NCI-H2081 (cell line): ENCODE data around the gene ACTL9.
"Not testable (repeated sequence)": the region's sequence is repeated elsewhere in the genome, so short reads cannot be mapped to it uniquely, and the experiment has no call there.

ENCODE experiments used
- DNase-seq, 2 experiments: peaks; one replicate each; lab custom pipeline; 2025; lab: John Stamatoyannopoulos, UW

ACTL9 gene, protein sequence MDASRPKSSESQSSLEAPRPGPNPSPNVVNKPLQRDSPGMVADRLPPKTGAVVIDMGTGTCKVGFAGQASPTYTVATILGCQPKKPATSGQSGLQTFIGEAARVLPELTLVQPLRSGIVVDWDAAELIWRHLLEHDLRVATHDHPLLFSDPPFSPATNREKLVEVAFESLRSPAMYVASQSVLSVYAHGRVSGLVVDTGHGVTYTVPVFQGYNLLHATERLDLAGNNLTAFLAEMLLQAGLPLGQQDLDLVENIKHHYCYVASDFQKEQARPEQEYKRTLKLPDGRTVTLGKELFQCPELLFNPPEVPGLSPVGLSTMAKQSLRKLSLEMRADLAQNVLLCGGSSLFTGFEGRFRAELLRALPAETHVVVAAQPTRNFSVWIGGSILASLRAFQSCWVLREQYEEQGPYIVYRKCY

DNA sequence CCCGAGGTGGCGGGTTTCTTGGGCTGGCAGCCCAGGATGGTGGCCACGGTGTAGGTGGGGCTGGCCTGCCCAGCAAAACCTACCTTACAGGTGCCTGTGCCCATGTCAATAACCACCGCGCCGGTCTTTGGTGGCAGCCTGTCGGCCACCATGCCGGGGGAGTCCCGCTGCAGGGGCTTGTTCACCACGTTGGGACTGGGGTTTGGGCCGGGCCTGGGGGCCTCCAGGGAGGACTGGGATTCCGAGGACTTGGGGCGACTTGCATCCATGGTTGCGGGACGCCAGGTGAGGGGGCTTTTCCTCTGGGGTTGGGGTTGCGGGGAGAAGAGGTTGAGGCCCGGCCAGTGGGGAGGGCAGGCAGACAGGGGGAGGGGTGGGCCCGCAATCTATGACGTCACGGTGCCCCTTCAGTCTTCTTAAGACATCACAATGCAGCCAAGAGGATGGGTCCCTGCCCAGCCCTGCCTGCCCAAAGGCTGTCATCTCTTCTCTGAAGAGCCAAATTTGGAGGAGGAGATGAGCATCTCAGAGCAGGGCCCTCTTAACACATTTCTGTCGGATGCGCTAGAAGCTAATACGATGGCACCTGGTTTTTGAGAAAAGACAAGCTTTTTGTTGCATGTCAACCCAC lies at the start of gene ACTL9:
Gene ACTL9, minus strand, starts transcription at position 363 of the 631 bp plus-strand sequence. Its CDS starts 94 bp downstream, at position 269.
- no peak for DNase-seq

DNA sequence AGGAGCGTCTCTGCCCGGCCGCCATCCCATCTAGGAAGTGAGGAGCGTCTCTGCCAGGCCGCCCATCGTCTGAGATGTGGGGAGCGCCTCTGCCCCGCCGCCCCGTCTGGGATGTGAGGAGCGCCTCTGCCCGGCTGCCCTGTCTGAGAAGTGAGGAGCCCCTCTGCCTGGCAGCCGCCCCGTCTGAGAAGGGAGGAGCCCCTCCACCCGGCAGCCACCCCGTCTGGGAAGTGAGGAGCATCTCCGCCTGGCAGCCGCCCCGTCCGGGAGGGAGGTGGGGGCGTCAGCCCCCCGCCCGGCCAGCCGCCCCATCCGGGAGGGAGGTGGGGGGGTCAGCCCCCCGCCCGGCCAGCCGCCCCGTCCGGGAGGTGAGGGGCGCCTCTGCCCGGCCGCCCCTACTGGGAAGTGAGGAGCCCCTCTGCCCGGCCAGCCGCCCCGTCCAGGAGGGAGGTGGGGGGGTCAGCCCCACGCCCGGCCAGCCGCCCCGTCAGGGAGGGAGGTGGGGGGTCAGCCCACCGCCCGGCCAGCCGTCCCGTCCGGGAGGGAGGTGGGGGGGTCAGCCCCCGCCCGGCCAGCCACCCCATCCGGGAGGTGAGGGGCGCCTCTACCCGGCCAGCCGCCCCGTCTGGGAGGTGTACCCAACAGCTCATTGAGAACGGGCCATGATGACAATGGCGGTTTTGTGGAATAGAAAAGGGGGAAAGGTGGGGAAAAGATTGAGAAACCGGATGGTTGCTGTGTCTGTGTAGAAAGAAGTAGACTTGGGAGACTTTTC lies 40.9 kb upstream of the ACTL9 start:
- DNase-seq, result not testable (repeated sequence)

DNA sequence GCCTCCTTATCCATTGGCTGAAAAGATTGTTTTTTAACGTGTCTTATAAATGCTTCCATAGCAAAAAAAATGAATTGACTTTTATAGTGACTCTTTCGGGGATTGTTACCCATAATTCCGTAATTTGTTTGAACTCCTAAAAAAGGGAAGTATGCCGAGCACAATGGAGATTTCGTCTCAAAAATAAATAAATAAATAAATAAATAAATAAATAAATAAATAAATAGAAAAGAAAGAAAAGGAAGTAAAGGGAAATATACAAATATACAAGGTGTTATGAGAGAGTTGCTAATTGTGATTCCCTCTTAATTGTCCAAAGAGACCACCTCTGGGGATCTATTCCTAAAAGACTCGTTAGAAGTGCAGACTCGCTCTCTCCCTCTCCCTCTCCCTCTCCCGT lies 39.8 kb upstream of the ACTL9 start:
- DNase-seq, result no peak

DNA sequence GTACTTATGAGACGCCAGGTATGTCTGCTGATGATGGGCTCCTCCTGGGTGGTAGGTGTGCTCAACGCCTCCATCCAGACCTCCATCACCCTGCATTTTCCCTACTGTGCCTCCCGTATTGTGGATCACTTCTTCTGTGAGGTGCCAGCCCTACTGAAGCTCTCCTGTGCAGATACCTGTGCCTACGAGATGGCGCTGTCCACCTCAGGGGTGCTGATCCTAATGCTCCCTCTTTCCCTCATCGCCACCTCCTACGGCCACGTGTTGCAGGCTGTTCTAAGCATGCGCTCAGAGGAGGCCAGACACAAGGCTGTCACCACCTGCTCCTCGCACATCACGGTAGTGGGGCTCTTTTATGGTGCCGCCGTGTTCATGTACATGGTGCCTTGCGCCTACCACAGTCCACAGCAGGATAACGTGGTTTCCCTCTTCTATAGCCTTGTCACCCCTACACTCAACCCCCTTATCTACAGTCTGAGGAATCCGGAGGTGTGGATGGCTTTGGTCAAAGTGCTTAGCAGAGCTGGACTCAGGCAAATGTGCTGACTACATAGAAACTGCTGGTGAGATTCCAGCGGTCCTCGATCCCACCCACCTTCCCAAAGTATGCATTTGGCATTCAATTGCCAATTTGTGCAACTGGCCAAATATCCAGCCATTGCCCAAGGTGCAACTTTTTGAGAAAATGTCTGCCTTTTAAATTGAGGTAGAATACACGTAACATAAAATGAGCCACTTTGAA lies 33.0 kb upstream of the ACTL9 start:
- no peak for DNase-seq

DNA sequence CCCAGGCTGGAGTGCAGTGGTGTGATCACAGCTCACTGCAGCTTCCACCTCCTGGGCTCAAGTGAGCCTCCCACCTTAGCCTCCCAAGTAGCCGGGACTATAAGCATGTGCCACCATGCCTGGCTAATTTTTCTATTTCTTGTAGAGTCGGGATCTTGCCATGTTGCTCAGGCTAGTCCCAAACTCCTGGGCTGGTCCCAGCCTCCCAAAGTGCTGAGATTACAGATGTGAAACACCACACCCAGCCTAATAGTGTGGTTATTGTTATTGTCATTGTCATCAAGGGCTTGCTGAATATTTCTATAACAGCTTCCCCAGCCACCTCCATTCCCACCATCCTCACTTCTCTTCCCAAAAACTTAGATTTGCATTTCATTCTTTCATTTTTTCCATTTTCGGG lies 25.7 kb upstream of the ACTL9 start:
- no peak for DNase-seq

DNA sequence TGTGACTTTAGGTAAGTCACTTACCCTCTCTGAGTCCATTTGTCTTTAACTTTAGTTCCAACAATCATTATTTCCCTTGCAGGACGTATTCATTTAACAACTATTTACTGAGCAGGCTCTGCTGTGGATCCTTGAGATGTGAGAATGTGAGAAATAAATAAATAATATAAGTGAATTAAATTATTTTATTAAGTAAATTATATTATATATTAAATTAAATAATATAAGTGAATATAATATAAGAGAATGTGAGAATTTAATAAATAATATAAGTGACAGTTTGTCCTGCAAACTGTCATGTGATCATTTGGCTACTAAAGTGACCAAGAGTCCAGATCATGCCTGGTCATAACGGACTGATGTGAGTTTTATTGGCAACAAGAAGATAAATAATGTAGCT lies 23.4 kb upstream of the ACTL9 start:
- DNase-seq, result no peak

DNA sequence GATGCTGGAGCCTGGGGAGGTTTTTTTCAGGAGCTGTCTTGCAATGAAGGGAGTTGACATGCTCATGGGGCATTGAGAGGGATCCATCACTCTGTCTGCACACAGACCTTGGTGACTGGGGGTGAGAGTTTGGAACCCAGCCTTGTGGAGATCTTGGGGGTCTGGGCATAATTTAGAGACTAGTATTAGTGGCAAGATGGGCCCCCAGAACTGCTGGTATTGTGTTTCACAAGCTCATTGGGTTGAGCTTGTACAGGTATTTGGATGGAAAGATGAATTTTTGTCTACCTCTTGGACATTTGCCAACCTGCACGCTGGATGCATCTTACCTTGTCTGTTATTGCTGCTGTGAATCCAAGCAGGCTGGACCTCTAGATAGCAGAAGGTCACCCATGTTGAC lies 22.7 kb upstream of the ACTL9 start, which contains the start of gene OR2Z1:
Gene OR2Z1, plus strand, starts transcription at position 301 of the 400 bp plus-strand sequence. CDS start 9,395 bp downstream, outside the sequence.
- no peak for DNase-seq

DNA sequence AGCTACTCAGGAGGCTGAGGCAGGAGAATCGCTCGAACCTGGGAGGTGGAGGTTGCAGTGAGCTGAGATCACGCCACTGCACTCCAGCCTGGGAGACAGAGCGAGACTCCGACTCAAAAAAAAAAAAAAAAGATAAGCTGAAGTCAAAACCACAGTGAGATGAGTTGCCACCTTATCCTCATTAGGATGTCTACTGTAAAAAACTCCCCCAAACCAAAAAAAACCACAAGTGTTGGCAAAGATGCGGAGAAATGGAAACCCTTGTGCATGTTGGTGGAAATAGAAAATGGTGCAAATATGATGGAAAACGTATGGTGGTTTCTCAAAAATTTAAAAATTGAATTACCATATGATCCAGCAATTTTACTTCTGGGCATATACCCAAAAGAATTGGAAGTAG lies 11.7 kb upstream of the ACTL9 start:
- not testable (repeated sequence) for DNase-seq

DNA sequence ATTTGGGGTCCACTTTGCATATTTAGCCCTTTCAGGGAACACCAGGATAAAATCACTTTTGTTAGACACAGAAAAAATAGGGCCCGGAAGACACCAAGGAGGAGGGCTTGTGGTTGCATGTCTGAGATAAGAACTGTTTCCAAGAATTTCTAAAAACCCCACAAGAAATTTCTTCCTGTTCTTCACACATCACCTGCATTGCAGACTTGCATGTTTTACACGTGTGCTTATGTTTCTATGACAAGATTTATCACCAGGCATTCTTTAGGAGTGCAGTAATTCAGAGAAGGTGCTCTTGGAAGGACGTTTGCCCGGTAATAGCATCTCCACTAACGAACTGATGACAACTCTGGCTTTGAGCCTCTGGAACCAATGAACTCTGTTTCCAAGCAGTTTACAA lies 7.1 kb upstream of the ACTL9 start:
- DNase-seq, result no peak

DNA sequence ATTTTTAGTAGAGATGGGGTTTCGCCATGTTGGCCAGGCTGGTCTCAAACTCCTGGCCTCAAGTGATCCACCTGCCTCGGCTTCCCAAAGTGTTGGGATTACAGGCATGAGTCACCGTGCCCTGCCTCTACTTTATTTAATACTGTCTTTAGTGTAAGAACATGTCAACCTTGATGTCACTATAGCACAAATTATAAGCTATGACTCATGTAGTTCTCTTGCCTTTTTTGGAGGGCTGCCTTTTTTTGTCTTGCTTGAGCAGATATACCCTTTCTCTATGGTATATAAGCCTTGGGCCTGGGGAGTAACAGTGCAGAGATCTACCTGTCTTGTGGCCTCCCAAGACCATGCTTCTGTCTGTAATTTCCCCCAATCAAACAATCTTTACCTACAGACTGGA lies 6.7 kb upstream of the ACTL9 start:
- DNase-seq, result not testable (repeated sequence)

DNA sequence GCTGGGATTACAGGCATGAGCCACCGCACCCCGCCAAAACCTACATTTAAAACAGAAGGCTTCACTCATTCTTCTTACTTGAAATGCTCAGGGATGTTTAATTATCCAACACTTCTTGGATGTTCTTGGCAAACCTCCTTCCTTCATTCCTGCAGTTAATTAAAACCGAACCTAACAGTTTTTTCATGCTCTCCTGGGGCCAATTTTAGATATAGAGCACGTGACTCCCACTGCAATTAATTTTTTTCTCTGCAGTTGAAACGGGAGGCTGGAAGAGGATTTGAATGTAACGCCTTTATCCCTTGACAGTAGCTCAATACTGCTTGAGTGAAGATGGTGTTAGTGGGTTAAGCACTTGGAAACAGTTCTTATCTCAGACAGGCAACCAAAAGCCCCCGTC lies 4.6 kb upstream of the ACTL9 start:
- DNase-seq, result no peak

DNA sequence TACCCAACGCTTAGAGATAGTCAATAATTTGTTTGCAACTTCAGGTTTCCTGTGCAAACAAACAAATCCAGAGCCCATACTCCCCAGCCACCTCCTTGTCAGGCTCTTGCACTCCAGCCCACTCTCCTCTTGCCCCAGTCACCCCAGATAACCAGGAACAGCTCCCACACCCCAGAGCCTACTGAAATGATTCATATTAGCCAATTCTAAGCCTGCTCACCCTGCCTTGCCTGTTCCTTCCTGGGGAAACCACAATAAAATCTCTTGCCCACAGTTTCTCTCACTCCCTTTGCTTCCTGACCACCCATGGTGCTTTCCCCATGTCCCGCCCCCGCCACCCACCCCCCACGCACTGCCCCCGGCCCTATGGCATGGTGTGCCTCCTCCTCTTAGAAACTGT lies 3.8 kb upstream of the ACTL9 start:
- no peak for DNase-seq

DNA sequence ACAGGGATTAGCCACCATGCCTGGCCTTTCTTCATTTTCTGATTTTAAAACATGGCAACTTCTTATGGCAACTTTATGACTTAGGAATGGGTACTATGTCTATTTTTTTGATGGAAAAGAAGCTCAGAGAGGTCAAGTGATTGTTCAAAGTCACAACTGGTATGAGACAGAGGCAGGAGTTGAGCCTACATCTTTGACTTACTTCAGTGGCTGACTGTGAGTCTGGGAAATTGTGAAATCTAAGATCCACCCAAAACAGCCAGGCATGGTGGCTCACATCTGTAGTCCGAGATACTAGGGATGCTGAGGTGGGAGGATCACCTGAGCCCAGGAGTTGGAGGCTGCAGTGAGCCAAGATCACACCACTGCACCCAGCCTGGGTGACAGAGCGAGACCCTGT lies 2.4 kb upstream of the ACTL9 start:
- no peak for DNase-seq

DNA sequence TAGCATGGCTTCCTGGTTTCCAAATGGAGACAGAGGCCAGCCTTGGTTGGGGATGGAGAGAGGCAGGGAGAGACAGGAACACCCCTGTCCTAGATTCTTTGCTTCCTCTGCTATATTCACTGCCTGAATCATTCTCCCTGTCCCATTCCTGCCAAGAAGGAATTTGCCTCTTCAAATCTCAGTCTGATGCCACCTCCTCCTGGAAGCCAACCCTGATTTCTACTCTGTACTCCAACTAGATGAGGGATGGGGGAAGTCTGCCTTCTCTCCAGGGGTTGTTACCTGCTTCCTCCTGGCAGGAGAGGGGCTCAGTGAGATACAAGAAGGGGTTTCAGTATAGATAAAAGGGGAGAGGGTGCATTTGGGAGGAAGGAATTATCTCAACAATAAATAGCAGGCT lies 1.3 kb upstream of the ACTL9 start:
- no peak for DNase-seq

DNA sequence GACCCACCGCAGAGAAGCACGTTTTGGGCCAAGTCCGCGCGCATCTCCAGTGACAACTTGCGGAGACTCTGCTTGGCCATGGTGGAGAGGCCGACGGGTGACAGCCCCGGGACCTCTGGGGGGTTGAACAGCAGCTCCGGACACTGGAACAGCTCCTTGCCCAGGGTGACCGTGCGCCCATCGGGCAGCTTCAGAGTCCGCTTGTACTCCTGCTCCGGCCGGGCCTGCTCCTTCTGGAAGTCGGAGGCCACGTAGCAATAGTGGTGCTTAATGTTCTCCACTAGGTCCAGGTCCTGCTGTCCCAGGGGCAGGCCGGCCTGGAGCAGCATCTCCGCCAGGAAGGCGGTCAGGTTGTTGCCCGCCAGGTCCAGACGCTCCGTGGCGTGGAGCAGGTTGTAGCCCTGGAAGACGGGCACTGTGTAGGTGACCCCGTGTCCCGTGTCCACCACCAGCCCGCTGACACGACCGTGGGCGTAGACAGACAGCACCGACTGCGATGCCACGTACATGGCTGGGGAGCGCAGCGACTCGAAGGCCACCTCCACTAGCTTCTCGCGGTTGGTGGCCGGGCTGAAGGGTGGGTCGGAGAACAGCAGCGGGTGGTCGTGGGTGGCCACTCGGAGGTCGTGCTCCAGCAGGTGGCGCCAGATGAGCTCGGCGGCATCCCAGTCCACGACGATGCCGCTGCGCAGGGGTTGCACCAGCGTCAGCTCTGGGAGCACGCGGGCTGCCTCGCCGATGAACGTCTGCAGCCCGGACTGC lies 743 bp downstream of the ACTL9 start:
- no peak for DNase-seq

DNA sequence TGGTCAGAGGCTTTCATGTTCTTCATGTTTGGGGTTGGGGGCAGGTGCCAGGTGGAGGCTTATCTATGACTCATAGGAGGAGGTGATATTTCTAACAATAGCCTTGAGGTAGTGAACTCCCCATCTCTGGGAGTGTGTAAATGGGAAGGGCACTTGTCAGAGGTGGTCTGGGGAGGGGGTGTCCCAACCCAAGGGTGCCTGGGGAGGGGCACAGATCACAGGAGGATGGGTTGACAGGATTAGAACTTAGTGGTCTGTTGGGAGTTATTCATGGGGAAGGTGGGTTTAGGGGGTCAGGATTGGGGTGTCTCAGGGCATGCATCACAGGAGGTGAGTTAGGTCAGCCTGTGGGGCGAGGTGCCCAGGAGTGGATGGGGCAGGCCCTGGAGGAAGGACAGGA lies 1.6 kb downstream of the ACTL9 start:
- DNase-seq, result no peak

DNA sequence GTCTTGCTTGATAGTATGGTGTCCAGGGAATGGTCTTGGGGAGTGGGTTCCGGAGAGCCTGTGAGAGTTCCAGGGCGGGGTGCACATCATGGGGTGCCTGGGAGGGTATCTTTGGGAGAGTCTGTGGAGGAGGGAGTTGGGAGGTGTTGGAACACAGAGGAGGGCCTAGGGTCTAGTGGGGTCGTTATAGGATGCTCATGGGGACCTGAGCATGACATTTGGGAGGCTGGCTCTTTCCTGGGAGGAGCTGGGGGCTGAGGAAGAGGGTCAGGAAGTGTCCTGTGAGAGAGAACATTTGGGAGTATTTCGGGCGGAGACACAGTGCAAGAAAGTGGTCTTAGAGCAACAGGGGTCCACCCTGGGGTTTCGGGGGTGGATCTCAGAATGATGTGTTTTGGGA lies 2.7 kb downstream of the ACTL9 start:
- no peak for DNase-seq

DNA sequence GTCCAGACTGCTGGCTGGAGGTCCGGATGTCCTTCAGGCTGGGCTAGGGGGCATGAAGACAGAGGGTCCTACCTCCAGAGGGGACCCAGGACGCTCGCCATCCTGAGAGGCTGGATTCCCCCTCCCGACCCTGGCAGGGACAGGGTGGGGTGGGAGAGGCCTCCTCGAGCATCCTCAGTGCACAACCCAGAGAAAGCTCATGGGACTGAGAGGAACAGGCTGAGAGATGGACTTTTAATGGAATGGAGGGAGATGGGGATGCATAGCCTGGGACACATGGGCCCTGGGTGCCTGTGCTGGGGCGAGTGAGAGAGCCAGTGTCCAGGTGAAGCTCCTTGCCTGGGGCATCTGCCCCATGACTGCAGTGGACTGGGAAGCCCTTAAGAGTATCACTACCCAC lies 3.1 kb downstream of the ACTL9 start:
- DNase-seq, result no peak

DNA sequence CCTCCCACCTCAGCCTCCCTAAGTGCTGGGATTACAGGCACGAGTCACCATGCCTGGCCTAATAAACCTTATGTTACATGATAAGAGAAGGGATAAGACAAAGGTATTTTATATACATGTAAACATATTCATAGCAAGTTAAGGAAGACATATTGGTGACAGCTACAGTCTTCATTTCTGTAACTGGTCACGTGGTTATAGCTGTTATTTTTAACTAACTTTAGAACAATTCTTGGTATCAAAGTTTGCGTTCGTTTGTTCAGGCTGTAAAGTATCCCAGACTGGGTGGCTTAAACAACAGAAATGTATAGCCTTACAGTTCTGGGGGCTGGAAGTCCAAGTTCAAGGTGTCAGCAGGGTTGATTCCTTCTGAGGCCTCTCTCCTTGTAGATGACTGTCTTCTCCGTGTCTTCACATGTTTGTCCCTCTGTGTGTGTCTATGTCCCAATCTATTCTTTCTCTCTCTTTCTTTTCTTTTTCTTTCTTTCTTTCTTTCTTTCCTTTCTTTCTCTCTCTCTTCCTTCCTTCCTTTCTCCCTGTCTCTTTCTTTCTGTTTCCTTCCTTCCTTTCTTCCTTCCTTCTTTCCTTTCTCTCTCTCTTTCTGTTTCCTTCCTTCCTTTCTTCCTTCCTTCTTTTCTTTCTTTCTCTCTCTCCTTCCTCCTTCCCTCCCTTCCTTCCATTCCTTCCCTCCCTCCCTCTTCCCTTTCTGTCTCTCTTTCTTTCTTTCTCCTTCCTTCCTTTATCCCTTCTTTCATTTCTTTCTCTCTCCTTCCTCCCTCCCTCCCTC lies 7.6 kb downstream of the ACTL9 start:
- DNase-seq, result no peak

DNA sequence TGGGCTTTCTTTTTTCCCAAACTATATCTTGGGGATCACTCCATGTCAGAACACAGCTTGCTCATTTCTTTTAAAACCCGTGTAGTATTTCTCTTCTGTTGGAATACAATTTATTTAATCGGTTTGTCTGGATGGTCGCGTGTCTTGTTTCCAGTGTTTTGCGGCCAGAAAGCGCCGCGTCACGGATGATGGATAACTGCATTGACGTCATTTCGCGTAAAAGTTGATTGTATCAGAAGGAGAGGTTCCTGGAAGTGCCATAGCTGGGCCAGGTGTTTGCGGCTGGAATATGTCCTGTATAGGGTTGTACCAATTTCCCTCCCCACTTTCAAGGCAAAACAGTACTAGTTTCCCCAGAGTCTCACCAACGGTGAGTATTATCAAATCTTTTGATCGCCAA lies 9.7 kb downstream of the ACTL9 start:
- DNase-seq, result no peak

DNA sequence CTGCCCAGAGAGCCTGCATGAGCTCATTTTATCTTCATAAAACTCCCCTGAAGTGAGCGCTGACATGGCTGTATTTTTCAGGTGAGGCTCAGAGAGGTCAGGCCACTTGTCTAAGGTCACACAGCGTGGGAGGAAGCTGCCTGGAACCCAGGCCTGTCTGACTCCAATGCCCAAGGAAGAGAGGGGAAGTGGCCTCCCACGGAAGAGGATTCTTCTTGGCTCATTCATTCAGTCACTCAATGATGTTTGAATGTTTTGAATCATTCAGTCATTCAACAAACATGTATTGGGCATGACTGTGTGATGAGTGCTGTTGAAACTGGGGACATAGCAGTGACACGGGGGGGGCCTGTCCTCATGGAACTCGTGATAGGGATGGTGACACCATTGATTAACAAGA lies 12.0 kb downstream of the ACTL9 start:
- no peak for DNase-seq
